Endothelial cell (in vitro differentiated cells): Measurements from ENCODE around the gene ATG7. TPM values are rescaled to one million over a fixed set of nuclear protein-coding genes. Genes with fewer than 3 reads are reported as not detected.

Experiments used
- DNase-seq: peaks from one replicate; pipeline ENCODE4 v3.0.0; 2021; ENCODE audit warnings: low spot score
- H3K27ac Mint-ChIP-seq: one replicate; pipeline ENCODE4 v1.8.0; 2021; ENCODE audit warnings: mixed read lengths, inconsistent platforms; ENCODE audit not compliant: unreplicated experiment
- H3K27me3 Mint-ChIP-seq: one replicate; pipeline ENCODE4 v1.8.0; 2021; ENCODE audit warnings: mild to moderate bottlenecking, moderate library complexity, mixed read lengths, inconsistent platforms; ENCODE audit not compliant: unreplicated experiment
- H3K36me3 Mint-ChIP-seq: one replicate; pipeline ENCODE4 v1.8.0; 2021; ENCODE audit warnings: mild to moderate bottlenecking, low read depth, mixed read lengths, inconsistent platforms; ENCODE audit not compliant: unreplicated experiment
- H3K4me1 Mint-ChIP-seq: one replicate; pipeline ENCODE4 v1.8.0; 2021; ENCODE audit warnings: mild to moderate bottlenecking, mixed read lengths, inconsistent platforms; ENCODE audit not compliant: unreplicated experiment
- H3K4me3 Mint-ChIP-seq: one replicate; pipeline ENCODE4 v1.8.0; 2021; ENCODE audit warnings: mild to moderate bottlenecking, mixed read lengths, inconsistent platforms; ENCODE audit not compliant: unreplicated experiment
- H3K9me3 Mint-ChIP-seq: one replicate; pipeline ENCODE4 v1.8.0; 2021; ENCODE audit warnings: mixed read lengths, inconsistent platforms; ENCODE audit not compliant: unreplicated experiment
- total RNA-seq: library from RNA; stranded (reverse); fragmentation: NEBNext Ultra II Directional; extraction: Animal tissue kit (Norgen Biotek cat#: 25700); gene quantifications from one replicate; pipeline ENCODE4 v1.2.1, GENCODE V29; 2021; ENCODE audit not compliant: unreplicated experiment
- TF ChIP-seq, protein P1 (sequence below): fragments of 200-600 bp; sonication (generic); IDR thresholded peaks from one replicate; pipeline ENCODE4 v1.5.0; 2021; ENCODE audit warnings: antibody characterized with exemption; ENCODE audit not compliant: unreplicated experiment

Gene ATG7
- total RNA-seq, 1 donor from 2014 or later, result 30.6 TPM

DNA sequence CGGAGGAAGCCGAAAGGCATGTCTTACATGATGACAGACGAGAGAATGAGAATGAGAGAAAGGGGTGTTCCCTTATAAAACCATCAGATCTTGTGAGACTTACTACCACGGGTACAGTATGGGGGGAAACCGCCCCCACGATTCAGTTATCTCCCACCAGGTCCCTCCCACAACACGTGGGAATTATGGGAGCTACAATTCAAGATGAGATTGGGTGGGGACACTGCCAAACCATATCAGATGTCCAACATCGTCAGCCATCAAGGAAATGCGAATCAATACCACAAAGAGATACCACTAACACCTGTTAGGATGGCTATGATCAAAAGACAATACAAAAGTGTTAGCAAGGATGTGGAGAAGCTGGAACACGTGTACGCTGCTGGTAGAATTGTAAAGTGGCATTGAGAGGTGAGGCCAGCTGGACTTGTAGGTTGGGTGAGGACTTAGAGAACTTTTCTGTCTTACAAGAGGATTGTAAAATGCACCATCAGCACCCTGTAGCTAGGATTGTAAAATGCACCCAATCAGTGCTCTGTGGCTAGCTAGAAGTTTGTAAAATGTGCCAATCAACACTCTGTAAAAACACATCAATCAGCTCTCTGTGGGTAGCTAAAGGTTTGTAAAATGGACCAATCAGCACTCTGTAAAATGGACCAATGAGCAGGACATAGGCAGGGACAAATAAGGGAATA is 334.0 kb downstream of the ATG7 start:
- Mint-ChIP-seq H3K4me1 (peaks cover 63% of the 10 kb centered on the region), H3K27ac (peak overlapping the region; percentile 40)

GRCh38 chr3:11606865-11607440 is 334.8 kb downstream of the ATG7 start:
- Mint-ChIP-seq H3K9me3 (no peaks in the 10 kb centered on the region), H3K27ac (peak overlapping the region; percentile 63), H3K4me3 (no peak overlapping the region), H3K36me3 (peaks cover 12% of the 10 kb centered on the region), H3K4me1 (peaks cover 63% of the 10 kb centered on the region), H3K27me3 (peaks cover 10% of the 10 kb centered on the region)
- no peak for DNase-seq
- TF ChIP-seq, protein P1, sequence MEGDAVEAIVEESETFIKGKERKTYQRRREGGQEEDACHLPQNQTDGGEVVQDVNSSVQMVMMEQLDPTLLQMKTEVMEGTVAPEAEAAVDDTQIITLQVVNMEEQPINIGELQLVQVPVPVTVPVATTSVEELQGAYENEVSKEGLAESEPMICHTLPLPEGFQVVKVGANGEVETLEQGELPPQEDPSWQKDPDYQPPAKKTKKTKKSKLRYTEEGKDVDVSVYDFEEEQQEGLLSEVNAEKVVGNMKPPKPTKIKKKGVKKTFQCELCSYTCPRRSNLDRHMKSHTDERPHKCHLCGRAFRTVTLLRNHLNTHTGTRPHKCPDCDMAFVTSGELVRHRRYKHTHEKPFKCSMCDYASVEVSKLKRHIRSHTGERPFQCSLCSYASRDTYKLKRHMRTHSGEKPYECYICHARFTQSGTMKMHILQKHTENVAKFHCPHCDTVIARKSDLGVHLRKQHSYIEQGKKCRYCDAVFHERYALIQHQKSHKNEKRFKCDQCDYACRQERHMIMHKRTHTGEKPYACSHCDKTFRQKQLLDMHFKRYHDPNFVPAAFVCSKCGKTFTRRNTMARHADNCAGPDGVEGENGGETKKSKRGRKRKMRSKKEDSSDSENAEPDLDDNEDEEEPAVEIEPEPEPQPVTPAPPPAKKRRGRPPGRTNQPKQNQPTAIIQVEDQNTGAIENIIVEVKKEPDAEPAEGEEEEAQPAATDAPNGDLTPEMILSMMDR, result no peak

More for the DNA sequence above, 334.0 kb downstream of the ATG7 start:
- no peak for DNase-seq
- Mint-ChIP-seq H3K36me3 (peaks cover 16% of the 10 kb centered on the region), H3K27me3 (peaks cover 10% of the 10 kb centered on the region), H3K4me3 (peak overlapping the region; percentile 31), H3K9me3 (no peaks in the 10 kb centered on the region)
- TF ChIP-seq, protein P1, result no peak

Other genes with a start within 250 kb of the ATG7 start
- gene HRH1, start 117.9 kb upstream of the ATG7 start, total RNA-seq, result 0.90 TPM